ENCODE measurements around the gene NTM. TPM values are rescaled to one million over a fixed set of nuclear protein-coding genes. Genes with fewer than 3 reads are reported as not detected.

Gene NTM
- total RNA-seq, 1 donor from 2014 or later = not detected

DNA sequence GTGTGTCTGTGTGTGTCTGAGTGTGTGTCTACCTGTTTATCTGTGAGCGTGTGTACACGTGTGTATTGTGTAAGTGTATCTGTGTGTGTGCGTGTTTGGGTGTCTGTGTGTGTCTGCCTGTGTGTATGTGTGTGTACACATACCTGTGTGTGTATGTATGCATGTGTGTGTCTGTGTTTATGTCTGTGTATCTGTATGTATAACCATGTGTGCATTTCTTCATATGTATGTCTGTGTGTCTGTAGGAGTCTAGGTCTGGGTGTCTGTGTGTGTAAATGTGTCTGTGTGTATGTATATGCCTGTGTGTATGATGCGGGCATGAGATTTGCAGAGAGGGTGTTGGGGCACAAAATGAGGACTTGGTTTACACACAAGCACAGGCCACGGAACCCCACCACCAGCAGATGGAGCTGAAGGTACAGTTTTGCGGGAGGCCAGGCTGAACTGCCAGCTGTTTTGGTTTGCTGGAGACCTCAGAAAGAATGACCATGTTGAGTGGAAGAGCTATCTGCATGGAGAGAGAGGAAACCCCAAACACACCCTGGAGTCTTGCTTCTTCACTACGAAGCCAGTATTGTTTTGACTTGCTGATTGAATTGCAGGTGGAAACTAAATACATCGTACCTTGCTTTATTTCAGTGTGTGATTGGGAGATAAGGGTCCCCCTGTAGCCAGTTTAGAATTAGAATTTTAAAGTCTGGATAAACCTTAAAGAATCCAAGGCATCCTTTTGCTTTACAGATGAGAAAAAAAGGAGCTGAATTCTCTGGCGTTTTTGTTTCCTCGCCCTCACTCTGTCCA, 497.2 kb downstream of the NTM start:
- H3K9me3 Mint-ChIP-seq = peaks cover 4% of the 10 kb centered on the region
- H3K27me3 Mint-ChIP-seq (ENCODE audit: insufficient read depth) = no peaks in the 10 kb centered on the region
- no peak overlapping the region for H3K27ac Mint-ChIP-seq
- H3K4me3 Mint-ChIP-seq = no peak overlapping the region
- no peak for DNase-seq (ENCODE audit: low spot score)
- no peaks in the 10 kb centered on the region for H3K36me3 Mint-ChIP-seq (ENCODE audit: low read depth)
- intact Hi-C loops (cut with micrococcal nuclease) = no loop called here
- no peaks in the 10 kb centered on the region for H3K4me1 Mint-ChIP-seq (ENCODE audit: low read depth)

DNA sequence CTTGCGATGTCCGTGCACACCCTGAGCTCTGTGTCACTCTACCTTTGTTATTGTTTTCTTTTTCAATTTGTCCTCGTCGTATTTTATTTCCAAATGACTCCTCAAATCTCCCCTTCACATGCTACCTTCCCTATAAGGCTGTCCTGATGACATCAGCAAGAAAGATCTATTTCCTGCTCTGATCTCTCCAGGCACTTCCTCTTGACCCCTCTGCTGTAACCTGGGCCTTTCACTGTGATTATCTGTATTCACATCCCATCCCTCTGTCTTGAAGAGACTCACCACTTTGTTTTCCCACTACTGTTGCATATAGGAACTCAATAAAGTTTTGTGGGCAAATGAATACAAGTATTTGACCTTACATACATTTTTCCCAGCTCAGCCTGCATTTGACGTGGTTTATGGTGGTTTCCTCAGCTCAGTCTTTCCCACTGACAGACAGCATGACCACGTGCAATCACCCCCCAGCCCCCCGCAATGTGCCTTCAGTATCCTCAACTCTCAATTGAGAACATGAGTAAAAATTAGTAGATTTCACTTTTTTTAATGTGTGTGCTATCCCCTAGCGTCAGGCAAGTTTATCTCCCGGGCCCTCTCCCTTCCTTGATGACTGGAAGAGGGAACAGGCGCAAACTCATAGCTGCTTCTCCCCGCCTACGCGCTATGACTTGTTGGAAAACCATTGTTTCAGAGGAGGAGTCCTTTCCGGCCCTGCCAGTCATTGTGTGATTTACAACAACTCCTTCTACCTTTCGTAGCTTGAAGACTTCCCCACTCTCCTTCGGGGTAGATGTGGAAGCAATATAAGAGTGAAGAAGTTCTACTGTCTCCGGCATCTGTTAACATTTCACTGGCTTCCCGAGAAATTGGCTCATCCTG, 498.5 kb downstream of the NTM start:
- Mint-ChIP-seq H3K27ac (no peak overlapping the region), H3K4me3 (no peak overlapping the region), H3K9me3 (peaks cover 4% of the 10 kb centered on the region), H3K36me3 (ENCODE audit: low read depth) (no peaks in the 10 kb centered on the region), H3K27me3 (ENCODE audit: insufficient read depth) (no peaks in the 10 kb centered on the region), H3K4me1 (ENCODE audit: low read depth) (no peaks in the 10 kb centered on the region)
- intact Hi-C loops (cut with micrococcal nuclease) = no loop called here
- DNase-seq (ENCODE audit: low spot score) = no peak

DNA sequence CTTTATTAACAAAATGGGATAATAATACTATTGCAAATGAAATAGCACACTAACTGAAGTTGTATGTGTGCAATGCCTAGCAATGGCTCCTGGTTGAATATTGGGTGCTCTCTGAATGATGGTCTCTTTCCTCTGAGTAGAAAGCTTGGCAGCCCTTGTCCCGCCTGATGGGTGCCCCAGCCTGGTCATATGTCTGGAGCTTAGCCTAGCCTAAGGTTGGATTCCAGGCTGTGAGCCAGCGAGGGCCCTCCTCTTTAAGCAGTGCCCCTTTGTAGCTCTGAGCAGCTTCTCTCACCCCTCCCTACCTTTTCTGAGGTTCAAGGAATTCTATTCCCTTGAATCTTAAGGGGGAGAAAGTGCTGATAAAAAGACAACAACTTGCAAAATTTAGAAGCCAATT, 499.9 kb downstream of the NTM start:
- Mint-ChIP-seq H3K27me3 (ENCODE audit: insufficient read depth) (no peaks in the 10 kb centered on the region), H3K27ac (no peak overlapping the region), H3K9me3 (peaks cover 4% of the 10 kb centered on the region), H3K36me3 (ENCODE audit: low read depth) (no peaks in the 10 kb centered on the region), H3K4me1 (ENCODE audit: low read depth) (no peaks in the 10 kb centered on the region), H3K4me3 (no peak overlapping the region)
- DNase-seq (ENCODE audit: low spot score) = no peak
- intact Hi-C loops (cut with micrococcal nuclease) = no loop called here

DNA sequence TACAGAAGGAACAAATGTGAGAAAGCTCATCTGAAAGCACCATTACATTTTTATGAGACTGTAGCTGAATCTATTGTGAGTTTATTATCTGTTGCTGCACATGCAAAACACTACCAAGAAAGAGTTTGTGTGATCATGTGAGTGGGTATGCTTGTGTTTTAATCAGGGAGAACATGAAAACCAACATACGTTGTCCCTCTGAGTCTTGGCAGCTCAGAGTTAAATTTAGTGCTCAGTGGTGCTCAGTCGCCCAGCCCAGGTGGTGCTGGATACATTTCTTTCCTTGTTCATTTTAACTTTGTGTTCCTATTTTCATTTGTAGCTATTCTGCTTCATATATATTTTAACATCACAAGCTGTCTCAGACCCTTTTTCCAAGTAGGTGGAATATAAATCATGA, 500.6 kb downstream of the NTM start:
- Mint-ChIP-seq H3K27me3 (ENCODE audit: insufficient read depth) (no peaks in the 10 kb centered on the region), H3K36me3 (ENCODE audit: low read depth) (no peaks in the 10 kb centered on the region), H3K4me3 (no peak overlapping the region), H3K9me3 (peaks cover under 1% of the 10 kb centered on the region), H3K27ac (no peak overlapping the region), H3K4me1 (ENCODE audit: low read depth) (no peaks in the 10 kb centered on the region)
- intact Hi-C loops (cut with micrococcal nuclease) = no loop called here
- no peak for DNase-seq (ENCODE audit: low spot score)

DNA sequence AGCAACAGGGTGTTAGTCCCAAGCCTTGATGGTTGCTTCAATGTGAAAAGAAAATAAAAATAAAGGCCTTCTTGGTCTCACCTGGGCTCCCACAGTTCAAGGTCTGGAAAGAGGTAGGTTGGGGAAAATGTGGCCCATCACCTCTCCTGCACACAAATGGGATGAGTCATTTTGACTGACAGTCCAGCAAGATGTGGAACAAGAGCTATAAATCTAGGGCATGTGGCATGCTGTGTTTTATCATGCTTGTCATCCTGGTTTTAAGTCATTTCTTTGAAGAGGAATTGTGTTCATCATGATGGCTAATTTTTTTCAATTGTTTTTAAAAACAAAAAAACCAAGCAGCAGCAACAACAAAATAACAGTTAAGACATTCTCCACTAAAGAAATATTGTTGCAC, 503.7 kb downstream of the NTM start:
- intact Hi-C loops (cut with micrococcal nuclease) = no loop called here
- Mint-ChIP-seq H3K4me3 (no peak overlapping the region), H3K4me1 (ENCODE audit: low read depth) (no peaks in the 10 kb centered on the region), H3K9me3 (no peaks in the 10 kb centered on the region), H3K27me3 (ENCODE audit: insufficient read depth) (no peaks in the 10 kb centered on the region), H3K36me3 (ENCODE audit: low read depth) (no peaks in the 10 kb centered on the region), H3K27ac (no peak overlapping the region)
- no peak for DNase-seq (ENCODE audit: low spot score)

DNA sequence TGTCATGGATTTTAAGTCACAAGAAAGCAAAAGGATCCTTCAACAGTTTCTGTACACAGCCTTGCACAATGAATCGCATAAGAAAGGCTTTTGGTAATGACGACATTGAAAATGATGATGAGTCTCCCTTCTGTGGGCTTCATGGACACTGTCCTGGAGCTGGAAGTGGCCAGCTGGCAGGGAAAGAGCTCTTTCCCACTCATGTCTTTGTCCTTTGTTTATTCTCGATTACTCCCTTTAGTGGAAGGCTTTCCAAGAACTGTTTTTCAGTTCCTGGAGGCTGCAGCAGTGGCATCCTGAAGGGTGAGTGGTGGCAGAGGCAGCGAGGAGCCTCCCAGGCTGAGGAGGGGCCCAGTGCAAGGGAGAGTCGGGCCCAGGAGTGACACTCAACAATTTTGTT, 505.2 kb downstream of the NTM start:
- DNase-seq (ENCODE audit: low spot score) = no peak
- no peaks in the 10 kb centered on the region for H3K27me3 Mint-ChIP-seq (ENCODE audit: insufficient read depth)
- H3K4me1 Mint-ChIP-seq (ENCODE audit: low read depth) = no peaks in the 10 kb centered on the region
- no peaks in the 10 kb centered on the region for H3K9me3 Mint-ChIP-seq
- H3K27ac Mint-ChIP-seq = no peak overlapping the region
- intact Hi-C loops (cut with micrococcal nuclease) = no loop called here
- H3K36me3 Mint-ChIP-seq (ENCODE audit: low read depth) = no peaks in the 10 kb centered on the region
- no peak overlapping the region for H3K4me3 Mint-ChIP-seq

DNA sequence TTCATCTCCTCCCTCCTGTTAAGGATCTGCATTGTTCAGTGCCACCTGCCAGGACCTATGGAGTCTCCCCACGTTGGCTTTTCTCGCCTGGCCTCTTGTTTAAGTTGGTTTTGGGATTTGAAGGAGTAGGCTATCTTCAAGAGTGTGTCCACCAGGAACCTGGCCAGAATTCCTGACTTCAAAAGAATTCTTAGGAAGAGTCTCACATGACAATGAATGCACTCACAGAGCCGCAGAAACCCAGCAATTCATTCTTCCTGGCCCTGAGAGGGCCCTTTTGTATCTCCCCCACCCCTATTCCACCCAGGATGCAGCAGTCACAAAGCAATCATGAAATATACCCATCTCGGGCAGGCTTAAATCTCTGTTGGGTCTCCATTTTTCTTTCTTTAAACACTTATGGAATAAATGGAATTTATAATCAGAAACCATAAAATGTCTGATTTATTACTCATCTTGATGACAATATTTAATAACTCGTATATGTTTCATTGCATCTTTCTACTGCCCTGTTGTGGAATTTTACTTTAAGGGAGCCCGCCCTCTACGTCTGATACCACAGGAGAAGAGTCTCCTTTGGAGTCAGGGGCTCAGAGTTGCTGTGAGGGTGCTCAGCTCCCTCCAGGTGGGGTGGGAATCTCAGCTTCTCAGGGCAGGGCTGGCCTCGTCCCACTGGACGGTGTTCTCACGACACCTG, 507.0 kb downstream of the NTM start:
- H3K27ac Mint-ChIP-seq = no peak overlapping the region
- no peak for DNase-seq (ENCODE audit: low spot score)
- H3K27me3 Mint-ChIP-seq (ENCODE audit: insufficient read depth) = no peaks in the 10 kb centered on the region
- H3K4me3 Mint-ChIP-seq = no peak overlapping the region
- no peaks in the 10 kb centered on the region for H3K36me3 Mint-ChIP-seq (ENCODE audit: low read depth)
- no peaks in the 10 kb centered on the region for H3K9me3 Mint-ChIP-seq
- intact Hi-C loops (cut with micrococcal nuclease) = no loop called here
- H3K4me1 Mint-ChIP-seq (ENCODE audit: low read depth) = no peaks in the 10 kb centered on the region

DNA sequence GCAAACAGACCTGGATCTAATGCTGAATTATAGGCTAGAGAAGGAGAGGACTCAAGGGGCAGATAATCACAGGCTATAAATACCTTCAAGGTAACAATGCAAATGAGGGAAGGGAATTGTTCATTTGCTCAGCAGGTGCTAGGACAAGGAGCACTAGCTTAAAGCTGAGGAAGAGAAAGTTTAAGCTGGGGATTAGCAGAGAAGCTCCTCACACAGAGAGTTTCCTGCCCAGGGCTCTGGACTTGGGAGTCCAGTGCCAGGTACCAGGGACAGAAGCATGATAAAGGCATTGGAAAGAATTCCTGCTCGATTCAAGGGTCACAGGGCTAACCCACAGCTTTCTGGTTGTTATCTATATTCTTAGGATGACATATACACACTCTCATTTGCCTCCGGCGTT, 509.9 kb downstream of the NTM start:
- Mint-ChIP-seq H3K4me3 (no peak overlapping the region), H3K4me1 (ENCODE audit: low read depth) (no peaks in the 10 kb centered on the region), H3K27me3 (ENCODE audit: insufficient read depth) (no peaks in the 10 kb centered on the region), H3K9me3 (no peaks in the 10 kb centered on the region), H3K27ac (no peak overlapping the region), H3K36me3 (ENCODE audit: low read depth) (no peaks in the 10 kb centered on the region)
- intact Hi-C loops (cut with micrococcal nuclease) = no loop called here
- no peak for DNase-seq (ENCODE audit: low spot score)

DNA sequence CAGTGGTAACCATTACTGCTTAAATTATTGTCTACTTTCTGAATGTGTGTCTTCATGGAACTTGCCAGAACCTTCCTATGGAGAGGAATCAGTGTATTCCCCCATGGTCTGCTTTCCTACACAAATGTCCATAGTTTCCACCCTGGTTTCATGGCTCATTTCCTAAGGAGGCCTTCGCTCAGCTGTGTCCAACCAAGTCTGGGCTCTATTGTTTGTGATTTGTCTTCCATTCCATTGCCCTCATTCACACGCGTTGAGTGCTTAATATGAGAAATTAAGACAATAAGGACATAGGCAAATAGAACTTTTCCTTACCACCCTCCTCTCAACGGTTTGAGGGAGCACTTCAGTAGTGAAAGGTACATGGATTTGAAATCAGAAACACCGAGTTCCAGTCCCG, 510.6 kb downstream of the NTM start:
- Mint-ChIP-seq H3K9me3 (no peaks in the 10 kb centered on the region), H3K27ac (no peak overlapping the region), H3K4me1 (ENCODE audit: low read depth) (no peaks in the 10 kb centered on the region), H3K36me3 (ENCODE audit: low read depth) (no peaks in the 10 kb centered on the region), H3K27me3 (ENCODE audit: insufficient read depth) (no peaks in the 10 kb centered on the region), H3K4me3 (no peak overlapping the region)
- intact Hi-C loops (cut with micrococcal nuclease) = no loop called here
- DNase-seq (ENCODE audit: low spot score) = no peak

DNA sequence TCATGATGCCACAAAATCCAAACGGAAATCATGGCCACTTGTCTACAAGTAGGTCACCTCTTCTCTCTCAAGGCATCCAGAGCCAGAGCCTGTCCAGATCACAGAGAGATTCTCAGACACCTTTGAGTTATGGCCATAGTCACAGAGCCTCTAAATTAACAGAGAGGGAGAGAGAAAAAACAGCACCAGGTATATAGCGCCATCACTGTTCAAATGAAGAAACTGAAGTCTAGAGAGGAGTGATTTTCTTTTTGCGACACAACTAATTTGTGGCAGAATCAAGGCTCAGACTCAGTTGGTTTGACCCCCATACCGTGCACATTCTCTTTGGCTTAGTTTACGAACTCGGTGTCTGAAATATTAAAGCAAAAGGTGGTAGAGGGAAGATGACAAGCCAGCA, 512.9 kb downstream of the NTM start:
- H3K27ac Mint-ChIP-seq = no peak overlapping the region
- intact Hi-C loops (cut with micrococcal nuclease) = no loop called here
- H3K9me3 Mint-ChIP-seq = no peaks in the 10 kb centered on the region
- no peaks in the 10 kb centered on the region for H3K4me1 Mint-ChIP-seq (ENCODE audit: low read depth)
- H3K36me3 Mint-ChIP-seq (ENCODE audit: low read depth) = no peaks in the 10 kb centered on the region
- no peak overlapping the region for H3K4me3 Mint-ChIP-seq
- no peaks in the 10 kb centered on the region for H3K27me3 Mint-ChIP-seq (ENCODE audit: insufficient read depth)
- DNase-seq (ENCODE audit: low spot score) = no peak

DNA sequence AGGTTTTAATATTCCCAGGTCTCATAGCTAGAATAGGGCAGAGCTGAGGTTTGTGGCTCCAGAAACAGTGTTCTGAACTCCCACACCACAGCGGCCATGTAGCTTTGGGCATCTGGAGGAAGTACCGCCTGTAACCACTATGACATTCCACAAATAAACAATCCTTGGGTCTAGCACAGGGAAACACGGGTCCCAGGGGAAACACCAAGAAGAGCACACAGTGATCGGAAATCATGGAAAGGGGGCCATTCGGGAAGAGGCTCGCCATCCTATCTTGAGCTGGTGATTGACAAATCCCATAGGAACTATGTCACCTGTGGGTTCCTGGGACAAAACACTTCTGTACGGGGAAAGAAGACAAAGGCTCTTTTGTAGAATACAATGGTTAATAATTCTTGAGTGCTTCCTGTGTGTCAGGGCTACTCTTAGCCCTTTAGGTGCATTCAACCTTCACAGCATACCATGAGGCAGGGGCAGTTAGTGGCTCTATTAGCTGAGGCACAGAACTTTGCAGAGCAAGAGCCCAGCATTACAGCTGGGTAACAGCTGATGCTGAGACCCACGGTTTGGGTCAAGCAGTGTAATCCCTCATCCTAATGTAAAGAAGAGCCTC, 514.2 kb downstream of the NTM start:
- Mint-ChIP-seq H3K27ac (no peak overlapping the region), H3K9me3 (no peaks in the 10 kb centered on the region), H3K27me3 (ENCODE audit: insufficient read depth) (no peaks in the 10 kb centered on the region), H3K4me3 (no peak overlapping the region), H3K4me1 (ENCODE audit: low read depth) (no peaks in the 10 kb centered on the region), H3K36me3 (ENCODE audit: low read depth) (no peaks in the 10 kb centered on the region)
- no peak for DNase-seq (ENCODE audit: low spot score)
- intact Hi-C loops (cut with micrococcal nuclease) = no loop called here

DNA sequence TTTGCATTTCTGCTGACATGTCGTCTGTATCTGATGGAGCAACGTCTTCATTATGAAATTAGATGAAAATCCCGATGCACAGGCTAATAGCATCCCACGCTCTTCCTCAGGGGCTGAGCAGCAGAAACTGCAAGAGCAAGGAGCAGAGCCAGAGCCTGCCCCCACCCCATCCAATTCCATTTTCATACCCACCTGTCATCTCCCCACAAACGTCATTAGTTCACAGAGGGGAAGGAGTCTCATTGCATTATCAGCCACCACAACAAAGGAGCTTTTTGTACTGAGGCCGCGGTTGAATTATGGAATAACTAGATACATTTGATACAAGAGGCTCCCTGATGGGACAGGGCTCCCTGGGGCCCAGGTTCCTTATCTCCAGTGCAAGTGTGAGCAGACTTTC, 515.0 kb downstream of the NTM start:
- Mint-ChIP-seq H3K36me3 (ENCODE audit: low read depth) (no peaks in the 10 kb centered on the region), H3K4me1 (ENCODE audit: low read depth) (no peaks in the 10 kb centered on the region), H3K4me3 (no peak overlapping the region), H3K27ac (no peak overlapping the region), H3K9me3 (no peaks in the 10 kb centered on the region), H3K27me3 (ENCODE audit: insufficient read depth) (no peaks in the 10 kb centered on the region)
- intact Hi-C loops (cut with micrococcal nuclease) = no loop called here
- no peak for DNase-seq (ENCODE audit: low spot score)

DNA sequence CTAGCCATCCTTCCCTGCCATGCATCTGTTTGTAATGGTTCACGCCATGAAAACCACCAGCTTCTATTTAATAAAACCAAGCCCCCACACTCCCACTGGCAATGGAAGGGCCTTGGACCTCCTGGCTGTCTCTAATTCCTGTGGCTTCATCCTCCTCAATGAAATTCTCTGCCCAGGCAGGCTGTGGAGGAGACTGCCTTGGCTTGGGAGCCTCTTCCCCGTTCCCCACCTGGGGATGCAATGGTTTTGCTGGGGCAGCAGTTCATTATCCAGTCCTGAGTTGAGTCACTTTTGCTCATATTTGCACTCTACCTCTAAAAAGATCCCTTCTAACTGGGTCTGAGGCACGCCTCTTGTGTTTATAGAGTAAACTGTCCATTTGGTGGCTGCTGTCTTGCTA, 515.8 kb downstream of the NTM start:
- Mint-ChIP-seq H3K36me3 (ENCODE audit: low read depth) (no peaks in the 10 kb centered on the region), H3K4me3 (no peak overlapping the region), H3K9me3 (no peaks in the 10 kb centered on the region), H3K4me1 (ENCODE audit: low read depth) (no peaks in the 10 kb centered on the region), H3K27me3 (ENCODE audit: insufficient read depth) (no peaks in the 10 kb centered on the region), H3K27ac (no peak overlapping the region)
- intact Hi-C loops (cut with micrococcal nuclease) = no loop called here
- DNase-seq (ENCODE audit: low spot score) = no peak
